K562 (cell line): ENCODE data around the gene EPC2. TPM values are rescaled to one million over a fixed set of nuclear protein-coding genes. Genes with fewer than 3 reads are reported as not detected.
A peak's percentile ranks its signal among the peaks of the same experiment; 100 is the strongest.

Experiments
- ATAC-seq: fragments of 200-7000 bp; cut with Tn5 transposase; 3 replicates; pipeline ENCODE4 v1.9.1; 2020; ENCODE audit warnings: moderate library complexity
- BruUV-seq: library from RNA; stranded (reverse); fragments of 400-500 nt; replicated peaks from 2 replicates; lab custom pipeline; 2021; lab: Mats Ljungman, UMichigan
- CTCF ChIA-PET: fragments of 300-600 bp; formaldehyde crosslinking; extraction: SDS; loops from one replicate; lab custom pipeline; 2021; ENCODE audit warnings: low intra/inter-chr PET ratio; lab: Yijun Ruan, JAX
- POLR2A ChIA-PET: fragments of 300-600, 350-650 bp; sonication (Branson Sonifier 250); formaldehyde crosslinking; extraction: SDS; loops from one replicate; lab custom pipeline; 2021; ENCODE audit warnings: antibody characterized with exemption, inconsistent platforms; lab: Yijun Ruan, JAX
- DNase-seq, 4 experiments: peaks; one replicate each; pipeline versions ENCODE4 v3.0.0 to v3.0.0-alpha.2; 2011 to 2018; ENCODE audit warnings: low spot score in 3 of 4, mixed read lengths in 3 of 4; ENCODE audit errors: extremely low read depth in 1 of 4
- FAIRE-seq: peaks from 2 replicates; lab custom pipeline; 2011; peaks lifted over from hg19 to GRCh38; lab: Jason Lieb, UNC
- H2AFZ ChIP-seq: 2 replicates; pipeline ENCODE4 v1.6.0; 2011; ENCODE audit warnings: low read depth, low read length, control low read depth, inconsistent platforms
- H3K27ac ChIP-seq: fragments of 200-600 bp; 3 replicates; pipeline ENCODE4 v1.8.0; 2011; ENCODE audit warnings: low read depth, mild to moderate bottlenecking, control low read depth, inconsistent platforms, low read length, moderate library complexity, mixed read lengths; ENCODE audit errors: extremely low read depth
- H3K27me3 ChIP-seq, 2 experiments: fragments of 300-600 bp in 1 of 2; 2 replicates in 1 of 2; 3 replicates in 1 of 2; pipeline versions ENCODE4 v1.6.0 to v1.8.0; 2011; ENCODE audit warnings: inconsistent platforms in 2 of 2, low read length in 2 of 2, mild to moderate bottlenecking in 1 of 2, mixed read lengths in 1 of 2, moderate library complexity in 1 of 2; ENCODE audit not compliant: control insufficient read depth in 2 of 2, insufficient read depth in 2 of 2
- H3K36me3 ChIP-seq: fragments of 300-600 bp; 3 replicates; pipeline ENCODE4 v1.8.0; 2011; ENCODE audit warnings: mild to moderate bottlenecking, low read length, inconsistent platforms; ENCODE audit not compliant: control insufficient read depth, insufficient read depth
- H3K4me1 ChIP-seq, 2 experiments: fragments of 200-600 bp in 1 of 2; replicated peaks in 1 of 2; 2 replicates in 1 of 2; 3 replicates in 1 of 2; pipeline versions ENCODE4 v1.5.1 to v1.8.0; 2011; ENCODE audit warnings: inconsistent platforms in 2 of 2, low read length in 2 of 2, mild to moderate bottlenecking in 1 of 2, mixed read lengths in 1 of 2, moderate library complexity in 1 of 2; ENCODE audit not compliant: control insufficient read depth in 2 of 2, insufficient read depth in 2 of 2
- H3K4me2 ChIP-seq: 2 replicates; pipeline ENCODE4 v1.6.1; 2011; ENCODE audit warnings: low read length, control low read depth, inconsistent platforms, mixed read lengths; ENCODE audit not compliant: insufficient read depth
- H3K4me3 ChIP-seq: fragments of 200-600 bp; sonication (generic), shearing (Covaris generic); 2 replicates; pipeline ENCODE4 v1.5.1; 2016; ENCODE audit warnings: control low read depth, inconsistent platforms
- H3K79me2 ChIP-seq: fragments of 200-600 bp; 3 replicates; pipeline ENCODE4 v1.8.0; 2011; ENCODE audit warnings: low read length, inconsistent platforms; ENCODE audit not compliant: control insufficient read depth, insufficient read depth
- H3K9ac ChIP-seq, 2 experiments: 2 replicates each; pipeline versions ENCODE4 v1.6.0 to v1.6.1; 2011; ENCODE audit warnings: low read depth in 2 of 2, low read length in 2 of 2, control low read depth in 1 of 2, inconsistent platforms in 1 of 2, mild to moderate bottlenecking in 1 of 2, mixed read lengths in 1 of 2; ENCODE audit not compliant: insufficient read depth in 1 of 2
- H3K9me1 ChIP-seq: one replicate; pipeline ENCODE4 v1.6.0; 2011; ENCODE audit warnings: inconsistent platforms, mild to moderate bottlenecking, low read length, moderate library complexity; ENCODE audit not compliant: control insufficient read depth, insufficient read depth
- H3K9me3 ChIP-seq: replicated peaks from 2 replicates; pipeline ENCODE4 v1.5.1; 2011; ENCODE audit warnings: low read depth, low read length, inconsistent platforms; ENCODE audit not compliant: control insufficient read depth, insufficient read depth
- H4K20me1 ChIP-seq: replicated peaks from 2 replicates; pipeline ENCODE4 v1.6.1; 2011; ENCODE audit warnings: low read length, inconsistent platforms, mixed read lengths; ENCODE audit not compliant: control insufficient read depth, insufficient read depth
- BDP1 ChIP-seq: IDR thresholded peaks from 3 replicates; pipeline ENCODE4 v1.6.1; 2011; ENCODE audit not compliant: insufficient read length, insufficient read depth
- MEIS2 ChIP-seq: fragments of 450-650 bp; IDR thresholded peaks from 2 replicates; pipeline ENCODE4 v1.6.1; 2014; ENCODE audit warnings: mild to moderate bottlenecking; ENCODE audit not compliant: partially characterized antibody
- NFE2 ChIP-seq: IDR thresholded peaks from 2 replicates; pipeline ENCODE4 v1.6.1; 2014; ENCODE audit warnings: antibody characterized with exemption, low read depth
- RAD51 ChIP-seq: fragments of 450-650 bp; IDR thresholded peaks from 2 replicates; pipeline ENCODE4 v1.7.1; 2016; ENCODE audit warnings: low read depth, mild to moderate bottlenecking, borderline replicate concordance
- SMAD2 ChIP-seq: fragments of 150-350 bp; IDR thresholded peaks from 2 replicates; pipeline ENCODE4 v1.6.1; 2014; ENCODE audit warnings: low read depth, mild to moderate bottlenecking, low read length
- SMAD4 ChIP-seq: fragments of 250-450 bp; sonication (Bioruptor Pico); conservative IDR thresholded peaks from 2 replicates; pipeline ENCODE4 v1.8.0; 2021; ENCODE audit warnings: inconsistent platforms, mild to moderate bottlenecking, moderate library complexity
- SRSF1 ChIP-seq: fragments of 200-400 bp; formaldehyde crosslinking; IDR thresholded peaks from 2 replicates; pipeline ENCODE4 v1.6.1; 2017; ENCODE audit warnings: mild to moderate bottlenecking, low read depth, low read length, moderate library complexity
- TARDBP ChIP-seq: fragments of 450-650 bp; IDR thresholded peaks from 2 replicates; pipeline ENCODE4 v1.6.1; 2016
- TCF7L2 ChIP-seq: fragments of 150-350 bp; IDR thresholded peaks from 2 replicates; pipeline ENCODE4 v1.6.1; 2016; ENCODE audit warnings: low read depth, mild to moderate bottlenecking, low read length, moderate library complexity
- WHSC1 ChIP-seq: IDR thresholded peaks from one replicate; pipeline ENCODE4 v1.6.1; 2012; ENCODE audit warnings: low read length, control low read depth, inconsistent platforms
- ZNF217 ChIP-seq: sonication (generic); formaldehyde crosslinking; IDR thresholded peaks from 2 replicates; pipeline ENCODE4 v1.8.0; 2022; ENCODE audit warnings: mild to moderate bottlenecking, missing genetic modification reagents
- ZNF23 ChIP-seq: fragments of 250-450 bp; sonication (Bioruptor Pico); IDR thresholded peaks from 2 replicates; pipeline ENCODE4 v1.4.0; 2020; ENCODE audit warnings: mild to moderate bottlenecking
- ZNF699 ChIP-seq: fragments of 250-450 bp; sonication (Bioruptor Pico); IDR thresholded peaks from 2 replicates; pipeline ENCODE4 v1.8.0; 2021; ENCODE audit warnings: mild to moderate bottlenecking, moderate library complexity; ENCODE audit not compliant: insufficient replicate concordance
- WGBS: fragments of 100-300 bp; shearing (Covaris generic); methylation state at CpG from one replicate; pipeline ENCODE4 v1.1.6; 2016; ENCODE audit warnings: low coverage, mixed read lengths; ENCODE audit not compliant: insufficient coverage; ENCODE audit errors: missing lambda C conversion rate; 5-methylcytosine and 5-hydroxymethylcytosine counted together
- in situ Hi-C: fragments of 300-500 bp; cut with MboI; formaldehyde crosslinking; loops from 4 replicates; pipeline ENCODE4 v1.15.0; 2018; ENCODE audit warnings: inconsistent platforms, mixed read lengths
- intact Hi-C: fragments of 100-400 bp; cut with micrococcal nuclease; formaldehyde crosslinking; loops from 2 replicates; pipeline ENCODE4 v1.14.2; 2022
- polyA plus RNA-seq, 8 experiments: library from polyadenylated mRNA; depleted of rRNA in 4 of 8; stranded (reverse) in 5 of 8; unstranded in 3 of 8; fragments of >200 nt; fragmentation: Nextera tagmentation in 2 of 8; fragmentation: Illumina TruSeq in 1 of 8; extraction: Ambion mirVana in 2 of 8; extraction: Trizol in 1 of 8; gene quantifications; 2 replicates each; pipeline versions ENCODE4 v1.2.1 to v1.2.3, GENCODE V29; 2011 to 2014; ENCODE audit warnings: inconsistent platforms in 1 of 8, missing spikeins in 1 of 8
- total RNA-seq, 7 experiments: library from RNA; depleted of rRNA in 6 of 7; stranded (reverse); fragments of >200 nt in 6 of 7; fragmentation: Illumina TruSeq in 2 of 7; extraction: Trizol in 2 of 7; gene quantifications; 2 replicates each; pipeline versions ENCODE4 v1.2.1 to v1.2.3, GENCODE V29; 2011 to 2021; ENCODE audit warnings: low replicate concordance in 1 of 7
- TF ChIP-seq, protein P1 (sequence below), 2 experiments: IDR thresholded peaks in 1 of 2; conservative IDR thresholded peaks in 1 of 2; 2 replicates each; pipeline ENCODE4 v1.6.1; 2016; ENCODE audit warnings: low read depth in 2 of 2, mild to moderate bottlenecking in 1 of 2, missing compliant biosample characterization in 1 of 2, missing genetic modification characterization in 1 of 2, moderate library complexity in 1 of 2
- TF ChIP-seq, protein P2 (sequence below): fragments of 250-450 bp; sonication (Bioruptor Pico); IDR thresholded peaks from 2 replicates; pipeline ENCODE4 v1.5.1; 2021; ENCODE audit warnings: mild to moderate bottlenecking

The EPC2 gene
- total and polyA plus RNA-seq, 9 of the 15 experiments (the other 6 are each of a cell fraction or from before 2014, with no cell fraction given): 7.0 to 35.8 (median 29.1) TPM

GRCh38 chr2:148617219-148617618 lies 27.3 kb upstream of the EPC2 start:
- TF ChIP-seq SMAD4 (no peak), MEIS2 (peak; percentile 61), TCF7L2 (no peak), BDP1 (no peak), WHSC1 (no peak), NFE2 (no peak), SMAD2 (no peak), ZNF23 (CRISPR knock-in tag) (no peak), SRSF1 (no peak), TARDBP (no peak), ZNF699 (CRISPR knock-in tag) (no peak), RAD51 (no peak), ZNF217 (CRISPR knock-in tag) (no peak)
- TF ChIP-seq, protein P1, sequence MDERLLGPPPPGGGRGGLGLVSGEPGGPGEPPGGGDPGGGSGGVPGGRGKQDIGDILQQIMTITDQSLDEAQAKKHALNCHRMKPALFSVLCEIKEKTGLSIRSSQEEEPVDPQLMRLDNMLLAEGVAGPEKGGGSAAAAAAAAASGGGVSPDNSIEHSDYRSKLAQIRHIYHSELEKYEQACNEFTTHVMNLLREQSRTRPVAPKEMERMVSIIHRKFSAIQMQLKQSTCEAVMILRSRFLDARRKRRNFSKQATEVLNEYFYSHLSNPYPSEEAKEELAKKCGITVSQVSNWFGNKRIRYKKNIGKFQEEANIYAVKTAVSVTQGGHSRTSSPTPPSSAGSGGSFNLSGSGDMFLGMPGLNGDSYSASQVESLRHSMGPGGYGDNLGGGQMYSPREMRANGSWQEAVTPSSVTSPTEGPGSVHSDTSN (CRISPR knock-in tag; IDR thresholded peaks at IDR 0.05; ENCODE audit: low read depth): no peak
- TF ChIP-seq, protein P1 (tag; conservative IDR thresholded peaks at IDR 0.05; ENCODE audit: low read depth): peak; percentile 67
- TF ChIP-seq, protein P2, sequence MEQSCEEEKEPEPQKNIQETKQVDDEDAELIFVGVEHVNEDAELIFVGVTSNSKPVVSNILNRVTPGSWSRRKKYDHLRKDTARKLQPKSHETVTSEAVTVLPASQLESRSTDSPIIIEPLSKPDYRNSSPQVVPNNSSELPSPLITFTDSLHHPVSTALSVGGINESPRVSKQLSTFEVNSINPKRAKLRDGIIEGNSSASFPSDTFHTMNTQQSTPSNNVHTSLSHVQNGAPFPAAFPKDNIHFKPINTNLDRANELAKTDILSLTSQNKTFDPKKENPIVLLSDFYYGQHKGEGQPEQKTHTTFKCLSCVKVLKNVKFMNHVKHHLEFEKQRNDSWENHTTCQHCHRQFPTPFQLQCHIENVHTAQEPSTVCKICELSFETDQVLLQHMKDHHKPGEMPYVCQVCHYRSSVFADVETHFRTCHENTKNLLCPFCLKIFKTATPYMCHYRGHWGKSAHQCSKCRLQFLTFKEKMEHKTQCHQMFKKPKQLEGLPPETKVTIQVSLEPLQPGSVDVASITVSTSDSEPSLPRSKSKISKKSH: no peak
- TF ChIP-seq, all 486 proteins: peak for 2
- Histone ChIP-seq H3K9me1 (no peaks in the 10 kb centered on the region), H3K4me2 (no peak overlapping the region), H3K4me3 (no peak overlapping the region), H3K36me3 (no peaks in the 10 kb centered on the region), H3K4me1 (peaks cover 0 to 21% of the 10 kb centered on the region in 2 experiments; a peak in 3 of 5 replicates), H3K9me3 (no peaks in the 10 kb centered on the region), H3K27ac (no peak overlapping the region), H3K79me2 (no peaks in the 10 kb centered on the region), H3K9ac (no peak overlapping the region), H3K27me3 (peaks cover 0 to 11% of the 10 kb centered on the region in 2 experiments; a peak in 3 of 5 replicates), H2AFZ (no peak overlapping the region), H4K20me1 (no peaks in the 10 kb centered on the region)
- WGBS: 4% methylated on average over 5 of the region's 5 CpGs
- CTCF ChIA-PET: no interaction called here
- BruUV-seq: no TSS peak
- in situ Hi-C loops: no loop called here
- intact Hi-C loops: no loop called here
- DNase-seq: no peak
- POLR2A ChIA-PET: interaction anchor here (0.7 to 1.3 kb wide), 4 partner anchors 8 to 365 kb away, joined by 3 to 4 read pairs (median 3); no protein-coding TSS in a partner anchor
- no peak for FAIRE-seq
- no peak for ATAC-seq
